Astrocyte of the spinal cord (primary cell): Measurements from ENCODE around the gene TMC5.

Source experiments
- DNase-seq: peaks from one replicate; pipeline ENCODE4 v3.0.0; 2011; ENCODE audit warnings: low read depth, low spot score
- H3K4me3 ChIP-seq: 2 replicates; pipeline ENCODE4 v1.5.1; 2011; ENCODE audit warnings: low read depth, mild to moderate bottlenecking, low read length, moderate library complexity
- CTCF ChIP-seq: IDR thresholded peaks from 2 replicates; pipeline ENCODE4 v1.5.1; 2012; ENCODE audit warnings: low read depth, mild to moderate bottlenecking, low read length, inconsistent platforms
- in situ Hi-C: cut with HindIII; loops from 2 replicates; pipeline ENCODE4 v1.10.0; 2017; ENCODE audit warnings: low sequenced_read_pairs

Gene TMC5

DNA sequence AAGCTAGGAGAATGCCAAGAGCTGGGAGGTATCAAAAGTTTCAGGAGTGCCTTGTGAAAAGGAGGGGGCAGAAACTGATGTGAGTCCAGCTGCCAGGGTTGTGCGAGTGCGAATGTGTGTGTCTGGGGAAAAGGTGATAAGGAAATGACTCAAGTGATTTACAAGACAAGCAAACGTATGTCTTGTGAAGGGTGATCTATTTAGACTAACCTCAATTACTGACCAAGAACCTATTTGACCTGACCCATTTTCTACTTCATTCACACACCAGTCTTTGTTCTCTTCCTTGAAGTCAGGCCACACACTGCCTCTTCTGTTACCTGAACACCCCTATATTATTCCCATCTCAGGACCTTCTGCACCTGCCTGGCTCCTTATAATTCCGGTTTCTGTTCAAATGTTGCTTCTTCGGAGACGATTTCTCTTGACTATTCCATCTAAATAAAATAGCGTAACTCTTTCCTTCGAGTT is 103.2 kb downstream of the TMC5 start:
- H3K4me3 ChIP-seq, result peak overlapping the region; percentile 75
- TF ChIP-seq CTCF, result no peak
- in situ Hi-C loops, result no loop called here
- DNase-seq, result peak; percentile 26

DNA sequence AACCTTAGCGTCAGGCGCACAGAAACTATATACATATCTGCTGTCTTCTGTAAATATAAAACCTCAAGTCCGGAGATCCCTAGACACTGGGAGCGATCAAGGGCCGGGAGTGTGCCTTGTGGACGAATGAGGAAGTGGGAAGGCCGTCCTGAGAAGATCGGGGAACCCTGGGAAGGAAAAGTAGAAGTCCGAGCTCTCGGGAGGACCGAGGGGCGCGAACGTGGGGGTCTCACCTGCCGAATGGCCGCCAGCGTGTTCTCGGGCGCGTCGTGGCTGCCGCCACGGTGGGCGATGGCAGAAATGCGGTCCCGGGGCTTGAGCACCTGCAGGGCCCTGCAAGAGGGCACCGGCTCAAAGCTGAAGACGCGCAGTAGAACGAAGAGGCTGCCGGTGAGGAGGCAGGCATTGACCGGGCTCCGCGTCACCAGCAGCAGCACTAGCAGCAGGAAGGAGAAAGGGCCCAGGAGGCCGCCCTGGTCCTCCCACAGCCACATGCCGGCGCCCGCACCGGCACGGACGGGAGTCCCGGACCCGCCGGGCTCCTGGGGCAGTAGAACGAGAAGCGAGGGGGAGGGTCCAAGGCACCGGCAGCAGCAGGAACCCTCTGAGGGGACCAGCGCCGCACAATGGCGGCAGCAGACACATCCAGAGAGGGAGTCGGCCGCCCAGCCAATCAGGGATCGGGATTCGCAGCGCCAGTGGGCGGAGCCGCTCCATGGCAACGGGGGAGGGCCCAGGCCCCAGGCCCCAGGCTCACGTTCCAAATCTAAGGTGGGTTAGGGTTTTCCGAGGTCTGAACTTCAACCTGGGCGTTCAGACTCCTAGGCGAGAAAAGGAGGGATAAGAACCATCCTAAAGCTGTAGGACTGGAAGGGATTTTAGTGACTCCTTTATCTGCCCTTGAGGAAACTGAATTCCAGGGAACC is 104.1 kb downstream of the TMC5 start, which contains the start of gene GDE1:
GDE1 (minus strand) TSS at position 628 of the 926 bp plus-strand sequence; CDS start at position 494, 134 bp downstream.
- peak; percentile 46 for TF ChIP-seq CTCF
- in situ Hi-C loops, result no loop called here
- peak; percentile 88 for DNase-seq
- H3K4me3 ChIP-seq, result peak within 1 kb of the TSS; percentile 75

GRCh38 chr16:19522397-19522732 is 104.7 kb downstream of the TMC5 start:
- DNase-seq, result no peak
- in situ Hi-C loops, result no loop called here
- H3K4me3 ChIP-seq, result no peak overlapping the region
- no peak for TF ChIP-seq CTCF

DNA sequence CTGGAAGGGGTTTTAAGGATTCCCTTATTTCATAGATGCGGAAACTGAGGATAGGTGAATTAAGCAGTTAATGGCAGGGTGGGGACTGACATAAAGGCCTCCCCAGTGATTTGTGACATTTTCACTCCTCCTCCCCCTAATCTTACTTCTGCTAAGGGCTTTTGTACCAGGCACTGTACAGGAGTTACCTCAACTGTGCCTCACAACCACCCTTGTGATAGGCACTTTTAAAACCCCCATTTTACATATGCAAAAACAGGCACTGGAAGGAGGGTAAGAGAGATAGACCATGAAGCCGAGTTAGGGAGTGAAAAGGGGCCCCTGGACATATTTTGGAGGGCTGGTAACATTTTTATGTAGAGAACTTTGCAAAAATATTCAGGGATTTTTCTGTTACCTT is 105.1 kb downstream of the TMC5 start:
- H3K4me3 ChIP-seq, result no peak overlapping the region
- no peak for TF ChIP-seq CTCF
- in situ Hi-C loops, result no loop called here
- DNase-seq, result no peak

GRCh38 chr16:19523184-19523558 is 105.5 kb downstream of the TMC5 start:
- no peak for DNase-seq
- no peak for TF ChIP-seq CTCF
- in situ Hi-C loops, result no loop called here
- no peak overlapping the region for H3K4me3 ChIP-seq

GRCh38 chr16:19523559-19524355 is 106.1 kb downstream of the TMC5 start, which contains the start of gene CCP110:
Gene CCP110 (plus strand): TSS chr16:19523942. CDS start chr16:19527882, 3,940 bp downstream.
- in situ Hi-C loops, result no loop called here
- peak; percentile 97 for DNase-seq
- no peak for TF ChIP-seq CTCF
- peak within 1 kb of the TSS; percentile 98 for H3K4me3 ChIP-seq
